GM21447 (cell line): Measurements from ENCODE around the gene PRDX1.
"Not testable (repeated sequence)": the region's sequence is repeated elsewhere in the genome, so short reads cannot be mapped to it uniquely, and the experiment has no call there.

Source experiments
- ATAC-seq: cut with Tn5 transposase; IDR thresholded peaks from one replicate; pipeline ENCODE4 v1.9.1; 2021; ENCODE audit not compliant: unreplicated experiment

PRDX1 gene

GRCh38 chr1:45507195-45507594, 14.5 kb downstream of the PRDX1 start:
- ATAC-seq, result no peak

GRCh38 chr1:45503462-45504360, 18.0 kb downstream of the PRDX1 start:
- no peak for ATAC-seq

- ATAC-seq, result no peak
These were observed 20.2 kb downstream of the PRDX1 start for GRCh38 chr1:45501505-45501859.

- ATAC-seq, result no peak
These were observed 22.3 kb downstream of the PRDX1 start for GRCh38 chr1:45499415-45499769.

- ATAC-seq, result no peak
These were observed 23.4 kb downstream of the PRDX1 start for GRCh38 chr1:45498279-45498678.

GRCh38 chr1:45493116-45493697, 28.5 kb downstream of the PRDX1 start:
- ATAC-seq, result no peak

GRCh38 chr1:45492691-45493090, 29.0 kb downstream of the PRDX1 start:
- no peak for ATAC-seq

GRCh38 chr1:45491487-45492260, 30.0 kb downstream of the PRDX1 start:
- no peak for ATAC-seq

GRCh38 chr1:45490626-45491486, 30.8 kb downstream of the PRDX1 start, which contains the start of gene TESK2:
Gene TESK2, minus strand, starts transcription at chr1:45491163. Its CDS starts 33,378 bp downstream, at chr1:45457785.
- peak; percentile 88 for ATAC-seq

GRCh38 chr1:45490121-45490625, 31.5 kb downstream of the PRDX1 start:
- no peak for ATAC-seq

GRCh38 chr1:45489379-45489778, 32.3 kb downstream of the PRDX1 start:
- not testable (repeated sequence) for ATAC-seq

GRCh38 chr1:45488666-45489377, 32.9 kb downstream of the PRDX1 start:
- no peak for ATAC-seq

GRCh38 chr1:45485949-45486348, 35.7 kb downstream of the PRDX1 start:
- no peak for ATAC-seq

GRCh38 chr1:45479039-45479748, 42.5 kb downstream of the PRDX1 start:
- no peak for ATAC-seq

- no peak for ATAC-seq
These were observed 43.4 kb downstream of the PRDX1 start for GRCh38 chr1:45478121-45478814.

- no peak for ATAC-seq
These were observed 44.0 kb downstream of the PRDX1 start for GRCh38 chr1:45477646-45478045.

- not testable (repeated sequence) for ATAC-seq
These were observed 47.5 kb downstream of the PRDX1 start for GRCh38 chr1:45474194-45474593.

- no peak for ATAC-seq
These were observed 48.4 kb downstream of the PRDX1 start for GRCh38 chr1:45473302-45473701.
